WTC11 (cell line): Measurements from ENCODE around the gene GRAP. TPM values are rescaled to one million over a fixed set of nuclear protein-coding genes. Genes with fewer than 3 reads are reported as not detected.

Experiments
- ATAC-seq: fragments of 200-7000 bp; cut with Tn5 transposase; 2 replicates; pipeline ENCODE4 v1.10.0; 2021; ENCODE audit warnings: mild to moderate bottlenecking, moderate library complexity
- CTCF ChIA-PET: fragments of 300-600 bp; sonication (Branson Sonifier 250); formaldehyde crosslinking; loops from one replicate; lab custom pipeline; 2021; ENCODE audit warnings: antibody characterized with exemption; lab: Charles Lee
- POLR2A ChIA-PET: fragments of 350-600 bp; sonication (Branson Sonifier 250); formaldehyde crosslinking; loops from one replicate; lab custom pipeline; 2021; ENCODE audit warnings: antibody characterized with exemption; lab: Charles Lee
- DNase-seq: peaks from one replicate; pipeline ENCODE4 v3.0.0; 2021; ENCODE audit warnings: low spot score
- H3K27ac Mint-ChIP-seq: 2 replicates; pipeline ENCODE4 v1.8.0; 2021; ENCODE audit warnings: mixed read lengths
- H3K27me3 Mint-ChIP-seq: 2 replicates; pipeline ENCODE4 v1.8.0; 2021; ENCODE audit warnings: low read depth, mild to moderate bottlenecking, moderate library complexity, mixed read lengths
- H3K36me3 Mint-ChIP-seq: 2 replicates; pipeline ENCODE4 v1.8.0; 2021; ENCODE audit warnings: mixed read lengths
- H3K4me1 Mint-ChIP-seq: 2 replicates; pipeline ENCODE4 v1.8.0; 2022; ENCODE audit warnings: mixed read lengths
- H3K4me3 Mint-ChIP-seq: 2 replicates; pipeline ENCODE4 v1.8.0; 2021; ENCODE audit warnings: mild to moderate bottlenecking, moderate library complexity, mixed read lengths
- H3K9me3 Mint-ChIP-seq: 2 replicates; pipeline ENCODE4 v1.8.0; 2021; ENCODE audit warnings: mixed read lengths
- ATF1 ChIP-seq: sonication (generic); formaldehyde crosslinking; IDR thresholded peaks from 2 replicates; pipeline ENCODE4 v1.8.1; 2023; ENCODE audit warnings: mild to moderate bottlenecking, moderate library complexity, missing genetic modification reagents
- CBFB ChIP-seq: sonication (generic); formaldehyde crosslinking; IDR thresholded peaks from 2 replicates; pipeline ENCODE4 v1.8.1; 2022; ENCODE audit warnings: mild to moderate bottlenecking, low read depth, missing genetic modification reagents
- FOXK1 ChIP-seq: sonication (generic); formaldehyde crosslinking; IDR thresholded peaks from 2 replicates; pipeline ENCODE4 v1.8.0; 2022; ENCODE audit warnings: mild to moderate bottlenecking, moderate library complexity, missing genetic modification reagents
- IRF2 ChIP-seq: sonication (generic); formaldehyde crosslinking; IDR thresholded peaks from 2 replicates; pipeline ENCODE4 v1.8.0; 2022; ENCODE audit warnings: low read depth, missing genetic modification reagents, borderline replicate concordance
- JUN ChIP-seq: sonication (generic); formaldehyde crosslinking; IDR thresholded peaks from 2 replicates; pipeline ENCODE4 v1.8.0; 2023; ENCODE audit warnings: mild to moderate bottlenecking, missing genetic modification reagents
- NFYB ChIP-seq: sonication (generic); formaldehyde crosslinking; conservative IDR thresholded peaks from 2 replicates; pipeline ENCODE4 v1.8.0; 2022; ENCODE audit warnings: low read depth, missing genetic modification reagents
- NR1H2 ChIP-seq: sonication (generic); formaldehyde crosslinking; IDR thresholded peaks from 2 replicates; pipeline ENCODE4 v1.9.0; 2021; ENCODE audit warnings: mild to moderate bottlenecking, moderate library complexity, missing genetic modification reagents
- RORB ChIP-seq: fragments of 250-450 bp; sonication (Bioruptor Pico); IDR thresholded peaks from 2 replicates; pipeline ENCODE4 v1.9.0; 2021; ENCODE audit warnings: mild to moderate bottlenecking
- SOX15 ChIP-seq: fragments of 250-450 bp; sonication (Bioruptor Pico); IDR thresholded peaks from 2 replicates; pipeline ENCODE4 v1.9.0; 2021; ENCODE audit warnings: mild to moderate bottlenecking
- ZNF138 ChIP-seq: sonication (generic); formaldehyde crosslinking; conservative IDR thresholded peaks from 2 replicates; pipeline ENCODE4 v1.8.1; 2022; ENCODE audit warnings: mild to moderate bottlenecking, moderate library complexity, missing genetic modification reagents
- ZNF396 ChIP-seq: fragments of 250-450 bp; sonication (Bioruptor Pico); IDR thresholded peaks from 2 replicates; pipeline ENCODE4 v1.8.0; 2021; ENCODE audit warnings: mild to moderate bottlenecking, moderate library complexity, borderline replicate concordance
- total RNA-seq: library from RNA; stranded (reverse); gene quantifications from 3 replicates; pipeline ENCODE4 v1.2.3, GENCODE V29; 2021
- TF ChIP-seq, protein P1 (sequence below): fragments of 250-450 bp; sonication (Bioruptor Pico); IDR thresholded peaks from 2 replicates; pipeline ENCODE4 v1.8.0; 2021; ENCODE audit warnings: mild to moderate bottlenecking
- TF ChIP-seq, protein P2 (sequence below): fragments of 250-450 bp; sonication (Bioruptor Pico); IDR thresholded peaks from 2 replicates; pipeline ENCODE4 v1.9.0; 2021; ENCODE audit warnings: mild to moderate bottlenecking
- TF ChIP-seq, protein P3 (sequence below): fragments of 250-450 bp; sonication (Bioruptor Pico); IDR thresholded peaks from 2 replicates; pipeline ENCODE4 v1.9.0; 2021; ENCODE audit warnings: moderate library complexity, mild to moderate bottlenecking, inconsistent platforms, borderline replicate concordance
- TF ChIP-seq, protein P4 (sequence below): sonication (generic); formaldehyde crosslinking; IDR thresholded peaks from 2 replicates; pipeline ENCODE4 v1.8.1; 2022; ENCODE audit warnings: low read depth, mild to moderate bottlenecking, moderate library complexity, missing genetic modification reagents, borderline replicate concordance
- TF ChIP-seq, protein P5 (sequence below): sonication (generic); formaldehyde crosslinking; IDR thresholded peaks from 2 replicates; pipeline ENCODE4 v1.8.1; 2023; ENCODE audit warnings: mild to moderate bottlenecking, missing genetic modification reagents
- TF ChIP-seq, protein P6 (sequence below): fragments of 200-600 bp; IDR thresholded peaks from 2 replicates; pipeline ENCODE4 v1.8.0; 2022; ENCODE audit warnings: antibody characterized with exemption
- TF ChIP-seq, protein P7 (sequence below): sonication (generic); formaldehyde crosslinking; IDR thresholded peaks from 2 replicates; pipeline ENCODE4 v1.8.1; 2023; ENCODE audit warnings: mild to moderate bottlenecking, missing genetic modification reagents, borderline replicate concordance

GRAP gene
- total RNA-seq, 1 experiment from 2014 or later = 0.59 TPM

DNA sequence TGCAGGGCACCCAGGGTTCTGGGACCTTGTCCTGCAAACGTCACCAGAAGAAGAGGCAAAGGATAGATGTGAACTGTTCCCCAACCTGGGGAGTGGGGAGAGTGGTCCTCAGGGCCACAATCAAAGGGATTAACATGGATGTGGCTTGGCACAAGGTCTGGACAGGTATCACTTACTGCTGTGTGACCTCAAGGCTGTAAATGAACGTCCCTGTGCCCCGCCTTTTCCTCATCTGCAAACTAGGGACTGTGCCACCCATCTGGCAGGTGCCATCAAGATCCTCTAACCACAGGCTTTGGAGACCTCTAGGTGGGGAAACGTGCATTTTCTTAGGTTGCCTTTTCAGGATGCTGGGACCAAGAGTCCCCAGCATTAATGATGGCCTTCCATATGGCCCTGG, 69.7 kb downstream of the GRAP start (continued):
- TF ChIP-seq JUN (CRISPR knock-in tag) = no peak
- TF ChIP-seq RORB = no peak

DNA sequence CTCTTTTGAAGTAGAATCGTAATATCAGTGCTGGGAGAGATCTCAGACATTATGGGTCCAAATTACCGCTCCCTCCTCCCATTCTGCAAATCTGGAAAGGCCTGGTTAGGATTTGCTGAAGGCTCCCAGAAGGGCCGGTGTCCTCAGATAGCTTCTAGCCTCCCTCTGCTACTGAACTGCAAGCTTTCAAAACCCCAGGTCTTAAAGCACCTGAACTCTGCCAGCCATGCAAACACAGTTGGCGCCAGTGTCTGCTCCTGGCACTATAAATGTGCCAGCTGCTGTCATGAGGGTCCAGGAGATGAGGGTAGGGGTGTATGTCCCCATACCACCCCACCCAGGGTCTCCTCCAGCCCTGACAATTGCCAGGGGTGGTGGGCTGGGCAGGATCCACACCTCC, 70.6 kb downstream of the GRAP start:
- Mint-ChIP-seq H3K4me3 (no peak overlapping the region), H3K36me3 (peaks cover 21% of the 10 kb centered on the region), H3K27me3 (no peaks in the 10 kb centered on the region), H3K9me3 (no peaks in the 10 kb centered on the region), H3K4me1 (no peaks in the 10 kb centered on the region), H3K27ac (no peak overlapping the region)
- ChIA-PET POLR2A (interaction anchor here (0.6 kb wide), 1 partner anchor 20 kb away, joined by 3 read pairs; no protein-coding TSS in a partner anchor), CTCF (no interaction called here)
- DNase-seq = no peak
- ATAC-seq = no peak
- TF ChIP-seq CBFB (CRISPR knock-in tag) (no peak), IRF2 (no peak), FOXK1 (CRISPR knock-in tag) (no peak), SOX15 (CRISPR knock-in tag) (no peak), ATF1 (CRISPR knock-in tag) (no peak), NFYB (CRISPR knock-in tag) (no peak), NR1H2 (CRISPR knock-in tag) (no peak), ZNF396 (CRISPR knock-in tag) (no peak), ZNF138 (CRISPR knock-in tag) (no peak)
- TF ChIP-seq, protein P1, sequence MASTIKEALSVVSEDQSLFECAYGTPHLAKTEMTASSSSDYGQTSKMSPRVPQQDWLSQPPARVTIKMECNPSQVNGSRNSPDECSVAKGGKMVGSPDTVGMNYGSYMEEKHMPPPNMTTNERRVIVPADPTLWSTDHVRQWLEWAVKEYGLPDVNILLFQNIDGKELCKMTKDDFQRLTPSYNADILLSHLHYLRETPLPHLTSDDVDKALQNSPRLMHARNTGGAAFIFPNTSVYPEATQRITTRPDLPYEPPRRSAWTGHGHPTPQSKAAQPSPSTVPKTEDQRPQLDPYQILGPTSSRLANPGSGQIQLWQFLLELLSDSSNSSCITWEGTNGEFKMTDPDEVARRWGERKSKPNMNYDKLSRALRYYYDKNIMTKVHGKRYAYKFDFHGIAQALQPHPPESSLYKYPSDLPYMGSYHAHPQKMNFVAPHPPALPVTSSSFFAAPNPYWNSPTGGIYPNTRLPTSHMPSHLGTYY = no peak
- TF ChIP-seq, protein P2, sequence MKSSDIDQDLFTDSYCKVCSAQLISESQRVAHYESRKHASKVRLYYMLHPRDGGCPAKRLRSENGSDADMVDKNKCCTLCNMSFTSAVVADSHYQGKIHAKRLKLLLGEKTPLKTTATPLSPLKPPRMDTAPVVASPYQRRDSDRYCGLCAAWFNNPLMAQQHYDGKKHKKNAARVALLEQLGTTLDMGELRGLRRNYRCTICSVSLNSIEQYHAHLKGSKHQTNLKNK (CRISPR knock-in tag) = no peak
- TF ChIP-seq, protein P3, sequence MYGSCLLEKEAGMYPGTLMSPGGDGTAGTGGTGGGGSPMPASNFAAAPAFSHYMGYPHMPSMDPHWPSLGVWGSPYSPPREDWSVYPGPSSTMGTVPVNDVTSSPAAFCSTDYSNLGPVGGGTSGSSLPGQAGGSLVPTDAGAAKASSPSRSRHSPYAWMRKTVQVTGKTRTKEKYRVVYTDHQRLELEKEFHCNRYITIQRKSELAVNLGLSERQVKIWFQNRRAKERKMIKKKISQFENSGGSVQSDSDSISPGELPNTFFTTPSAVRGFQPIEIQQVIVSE (CRISPR knock-in tag) = no peak
- TF ChIP-seq, protein P4, sequence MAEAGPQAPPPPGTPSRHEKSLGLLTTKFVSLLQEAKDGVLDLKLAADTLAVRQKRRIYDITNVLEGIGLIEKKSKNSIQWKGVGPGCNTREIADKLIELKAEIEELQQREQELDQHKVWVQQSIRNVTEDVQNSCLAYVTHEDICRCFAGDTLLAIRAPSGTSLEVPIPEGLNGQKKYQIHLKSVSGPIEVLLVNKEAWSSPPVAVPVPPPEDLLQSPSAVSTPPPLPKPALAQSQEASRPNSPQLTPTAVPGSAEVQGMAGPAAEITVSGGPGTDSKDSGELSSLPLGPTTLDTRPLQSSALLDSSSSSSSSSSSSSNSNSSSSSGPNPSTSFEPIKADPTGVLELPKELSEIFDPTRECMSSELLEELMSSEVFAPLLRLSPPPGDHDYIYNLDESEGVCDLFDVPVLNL (CRISPR knock-in tag) = no peak
- TF ChIP-seq, protein P5, sequence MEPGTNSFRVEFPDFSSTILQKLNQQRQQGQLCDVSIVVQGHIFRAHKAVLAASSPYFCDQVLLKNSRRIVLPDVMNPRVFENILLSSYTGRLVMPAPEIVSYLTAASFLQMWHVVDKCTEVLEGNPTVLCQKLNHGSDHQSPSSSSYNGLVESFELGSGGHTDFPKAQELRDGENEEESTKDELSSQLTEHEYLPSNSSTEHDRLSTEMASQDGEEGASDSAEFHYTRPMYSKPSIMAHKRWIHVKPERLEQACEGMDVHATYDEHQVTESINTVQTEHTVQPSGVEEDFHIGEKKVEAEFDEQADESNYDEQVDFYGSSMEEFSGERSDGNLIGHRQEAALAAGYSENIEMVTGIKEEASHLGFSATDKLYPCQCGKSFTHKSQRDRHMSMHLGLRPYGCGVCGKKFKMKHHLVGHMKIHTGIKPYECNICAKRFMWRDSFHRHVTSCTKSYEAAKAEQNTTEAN (CRISPR knock-in tag) = no peak
- TF ChIP-seq, protein P6, sequence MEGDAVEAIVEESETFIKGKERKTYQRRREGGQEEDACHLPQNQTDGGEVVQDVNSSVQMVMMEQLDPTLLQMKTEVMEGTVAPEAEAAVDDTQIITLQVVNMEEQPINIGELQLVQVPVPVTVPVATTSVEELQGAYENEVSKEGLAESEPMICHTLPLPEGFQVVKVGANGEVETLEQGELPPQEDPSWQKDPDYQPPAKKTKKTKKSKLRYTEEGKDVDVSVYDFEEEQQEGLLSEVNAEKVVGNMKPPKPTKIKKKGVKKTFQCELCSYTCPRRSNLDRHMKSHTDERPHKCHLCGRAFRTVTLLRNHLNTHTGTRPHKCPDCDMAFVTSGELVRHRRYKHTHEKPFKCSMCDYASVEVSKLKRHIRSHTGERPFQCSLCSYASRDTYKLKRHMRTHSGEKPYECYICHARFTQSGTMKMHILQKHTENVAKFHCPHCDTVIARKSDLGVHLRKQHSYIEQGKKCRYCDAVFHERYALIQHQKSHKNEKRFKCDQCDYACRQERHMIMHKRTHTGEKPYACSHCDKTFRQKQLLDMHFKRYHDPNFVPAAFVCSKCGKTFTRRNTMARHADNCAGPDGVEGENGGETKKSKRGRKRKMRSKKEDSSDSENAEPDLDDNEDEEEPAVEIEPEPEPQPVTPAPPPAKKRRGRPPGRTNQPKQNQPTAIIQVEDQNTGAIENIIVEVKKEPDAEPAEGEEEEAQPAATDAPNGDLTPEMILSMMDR = no peak
- TF ChIP-seq, protein P7, sequence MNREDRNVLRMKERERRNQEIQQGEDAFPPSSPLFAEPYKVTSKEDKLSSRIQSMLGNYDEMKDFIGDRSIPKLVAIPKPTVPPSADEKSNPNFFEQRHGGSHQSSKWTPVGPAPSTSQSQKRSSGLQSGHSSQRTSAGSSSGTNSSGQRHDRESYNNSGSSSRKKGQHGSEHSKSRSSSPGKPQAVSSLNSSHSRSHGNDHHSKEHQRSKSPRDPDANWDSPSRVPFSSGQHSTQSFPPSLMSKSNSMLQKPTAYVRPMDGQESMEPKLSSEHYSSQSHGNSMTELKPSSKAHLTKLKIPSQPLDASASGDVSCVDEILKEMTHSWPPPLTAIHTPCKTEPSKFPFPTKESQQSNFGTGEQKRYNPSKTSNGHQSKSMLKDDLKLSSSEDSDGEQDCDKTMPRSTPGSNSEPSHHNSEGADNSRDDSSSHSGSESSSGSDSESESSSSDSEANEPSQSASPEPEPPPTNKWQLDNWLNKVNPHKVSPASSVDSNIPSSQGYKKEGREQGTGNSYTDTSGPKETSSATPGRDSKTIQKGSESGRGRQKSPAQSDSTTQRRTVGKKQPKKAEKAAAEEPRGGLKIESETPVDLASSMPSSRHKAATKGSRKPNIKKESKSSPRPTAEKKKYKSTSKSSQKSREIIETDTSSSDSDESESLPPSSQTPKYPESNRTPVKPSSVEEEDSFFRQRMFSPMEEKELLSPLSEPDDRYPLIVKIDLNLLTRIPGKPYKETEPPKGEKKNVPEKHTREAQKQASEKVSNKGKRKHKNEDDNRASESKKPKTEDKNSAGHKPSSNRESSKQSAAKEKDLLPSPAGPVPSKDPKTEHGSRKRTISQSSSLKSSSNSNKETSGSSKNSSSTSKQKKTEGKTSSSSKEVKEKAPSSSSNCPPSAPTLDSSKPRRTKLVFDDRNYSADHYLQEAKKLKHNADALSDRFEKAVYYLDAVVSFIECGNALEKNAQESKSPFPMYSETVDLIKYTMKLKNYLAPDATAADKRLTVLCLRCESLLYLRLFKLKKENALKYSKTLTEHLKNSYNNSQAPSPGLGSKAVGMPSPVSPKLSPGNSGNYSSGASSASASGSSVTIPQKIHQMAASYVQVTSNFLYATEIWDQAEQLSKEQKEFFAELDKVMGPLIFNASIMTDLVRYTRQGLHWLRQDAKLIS (CRISPR knock-in tag) = no peak
